HL-60 (cell line): ENCODE results near the gene CRY2.

Experiments
- CTCF ChIP-seq: IDR thresholded peaks from one replicate; pipeline ENCODE4 v1.5.1; 2011; ENCODE audit warnings: low read length, control low read depth, inconsistent platforms; ENCODE audit not compliant: insufficient read depth
- GABPA ChIP-seq: IDR thresholded peaks from 2 replicates; pipeline ENCODE4 v1.6.1; 2012; ENCODE audit warnings: low read depth
- POLR2AphosphoS5 ChIP-seq: IDR thresholded peaks from 2 replicates; pipeline ENCODE4 v1.6.1; 2012; ENCODE audit warnings: low read depth
- SPI1 ChIP-seq: IDR thresholded peaks from 2 replicates; pipeline ENCODE4 v1.6.1; 2012; ENCODE audit warnings: low read depth, mild to moderate bottlenecking, borderline replicate concordance
- TF ChIP-seq, protein P1 (sequence below): IDR thresholded peaks from 2 replicates; pipeline ENCODE4 v1.6.1; 2012; ENCODE audit warnings: low read depth; ENCODE audit not compliant: insufficient replicate concordance

GRCh38 chr11:45876401-45876800 is 29.1 kb downstream of the CRY2 start:
- TF ChIP-seq CTCF = no peak
- no peak for TF ChIP-seq POLR2AphosphoS5
- TF ChIP-seq GABPA = no peak
- TF ChIP-seq, protein P1, sequence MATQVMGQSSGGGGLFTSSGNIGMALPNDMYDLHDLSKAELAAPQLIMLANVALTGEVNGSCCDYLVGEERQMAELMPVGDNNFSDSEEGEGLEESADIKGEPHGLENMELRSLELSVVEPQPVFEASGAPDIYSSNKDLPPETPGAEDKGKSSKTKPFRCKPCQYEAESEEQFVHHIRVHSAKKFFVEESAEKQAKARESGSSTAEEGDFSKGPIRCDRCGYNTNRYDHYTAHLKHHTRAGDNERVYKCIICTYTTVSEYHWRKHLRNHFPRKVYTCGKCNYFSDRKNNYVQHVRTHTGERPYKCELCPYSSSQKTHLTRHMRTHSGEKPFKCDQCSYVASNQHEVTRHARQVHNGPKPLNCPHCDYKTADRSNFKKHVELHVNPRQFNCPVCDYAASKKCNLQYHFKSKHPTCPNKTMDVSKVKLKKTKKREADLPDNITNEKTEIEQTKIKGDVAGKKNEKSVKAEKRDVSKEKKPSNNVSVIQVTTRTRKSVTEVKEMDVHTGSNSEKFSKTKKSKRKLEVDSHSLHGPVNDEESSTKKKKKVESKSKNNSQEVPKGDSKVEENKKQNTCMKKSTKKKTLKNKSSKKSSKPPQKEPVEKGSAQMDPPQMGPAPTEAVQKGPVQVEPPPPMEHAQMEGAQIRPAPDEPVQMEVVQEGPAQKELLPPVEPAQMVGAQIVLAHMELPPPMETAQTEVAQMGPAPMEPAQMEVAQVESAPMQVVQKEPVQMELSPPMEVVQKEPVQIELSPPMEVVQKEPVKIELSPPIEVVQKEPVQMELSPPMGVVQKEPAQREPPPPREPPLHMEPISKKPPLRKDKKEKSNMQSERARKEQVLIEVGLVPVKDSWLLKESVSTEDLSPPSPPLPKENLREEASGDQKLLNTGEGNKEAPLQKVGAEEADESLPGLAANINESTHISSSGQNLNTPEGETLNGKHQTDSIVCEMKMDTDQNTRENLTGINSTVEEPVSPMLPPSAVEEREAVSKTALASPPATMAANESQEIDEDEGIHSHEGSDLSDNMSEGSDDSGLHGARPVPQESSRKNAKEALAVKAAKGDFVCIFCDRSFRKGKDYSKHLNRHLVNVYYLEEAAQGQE = no peak
- no peak for TF ChIP-seq SPI1
